Mesendoderm (in vitro differentiated cells): ENCODE data around the gene SOS1.

Experiments
- DNase-seq: peaks from one replicate; pipeline ENCODE4 v3.0.0; 2013
- H2AK5ac ChIP-seq: 2 replicates; pipeline ENCODE4 v1.6.1; 2013; ENCODE audit warnings: low read length, inconsistent platforms
- H2BK120ac ChIP-seq: 2 replicates; pipeline ENCODE4 v1.6.1; 2013; ENCODE audit warnings: low read depth, mild to moderate bottlenecking, low read length, moderate library complexity, mixed read lengths
- H2BK15ac ChIP-seq: replicated peaks from 2 replicates; pipeline ENCODE4 v1.6.1; 2013; ENCODE audit warnings: low read depth, mild to moderate bottlenecking, moderate library complexity
- H2BK5ac ChIP-seq: 2 replicates; pipeline ENCODE4 v1.6.1; 2013; ENCODE audit warnings: low read length, inconsistent platforms
- H3K18ac ChIP-seq: 2 replicates; pipeline ENCODE4 v1.6.1; 2013; ENCODE audit warnings: mild to moderate bottlenecking, low read length, mixed read lengths
- H3K23ac ChIP-seq: one replicate; pipeline ENCODE4 v1.6.1; 2013; ENCODE audit warnings: low read length
- H3K27ac ChIP-seq: 2 replicates; pipeline ENCODE4 v1.5.1; 2013; ENCODE audit warnings: low read depth, mild to moderate bottlenecking, inconsistent platforms, low read length, moderate library complexity
- H3K27me3 ChIP-seq: 2 replicates; pipeline ENCODE4 v1.6.1; 2013; ENCODE audit warnings: low read length, control low read depth, mild to moderate bottlenecking, inconsistent platforms; ENCODE audit not compliant: insufficient read depth, poor library complexity
- H3K36me3 ChIP-seq: 2 replicates; pipeline ENCODE4 v1.6.1; 2013; ENCODE audit warnings: low read length, inconsistent platforms; ENCODE audit not compliant: control insufficient read depth, insufficient read depth
- H3K4ac ChIP-seq: one replicate; pipeline ENCODE4 v1.6.1; 2013; ENCODE audit warnings: low read depth, mild to moderate bottlenecking, low read length, moderate library complexity
- H3K4me1 ChIP-seq: 2 replicates; pipeline ENCODE4 v1.6.1; 2013; ENCODE audit warnings: low read depth, low read length, inconsistent platforms; ENCODE audit not compliant: control insufficient read depth
- H3K4me2 ChIP-seq: 2 replicates; pipeline ENCODE4 v1.6.1; 2013; ENCODE audit warnings: low read length
- H3K4me3 ChIP-seq: 2 replicates; pipeline ENCODE4 v1.5.1; 2013; ENCODE audit warnings: mild to moderate bottlenecking, low read length
- H3K56ac ChIP-seq: one replicate; pipeline ENCODE4 v1.6.1; 2013; ENCODE audit warnings: low read length
- H3K79me1 ChIP-seq: 2 replicates; pipeline ENCODE4 v1.6.1; 2013; ENCODE audit warnings: low read length, inconsistent platforms
- H3K79me2 ChIP-seq: 2 replicates; pipeline ENCODE4 v1.6.1; 2013; ENCODE audit warnings: mild to moderate bottlenecking, low read length; ENCODE audit not compliant: control insufficient read depth, insufficient read depth
- H3K9ac ChIP-seq: 2 replicates; pipeline ENCODE4 v1.6.1; 2013; ENCODE audit warnings: low read length, inconsistent platforms
- H4K5ac ChIP-seq: one replicate; pipeline ENCODE4 v1.6.1; 2013; ENCODE audit warnings: low read length
- H4K8ac ChIP-seq: one replicate; pipeline ENCODE4 v1.6.1; 2013; ENCODE audit warnings: low read depth, mild to moderate bottlenecking, control low read depth, low read length, moderate library complexity
- WGBS: extraction: QIAGEN DNeasy Blood & Tissue Kit; methylation state at CpG from one replicate; pipeline ENCODE4 v1.1.7; 2013; ENCODE audit warnings: low lambda C conversion rate, missing lambda C conversion rate; ENCODE audit not compliant: insufficient coverage; ENCODE audit errors: extremely low coverage; 5-methylcytosine and 5-hydroxymethylcytosine counted together

SOS1 gene

GRCh38 chr2:39099870-39100728 lies 20.8 kb downstream of the SOS1 start:
- Histone ChIP-seq H3K36me3 (no peaks in the 10 kb centered on the region), H4K5ac (no peak overlapping the region), H3K56ac (no peak overlapping the region), H3K79me2 (peaks cover 26% of the 10 kb centered on the region), H3K4me3 (no peak overlapping the region), H2BK15ac (no peak overlapping the region), H3K18ac (no peak overlapping the region), H3K4me1 (no peaks in the 10 kb centered on the region), H3K79me1 (peaks cover 9% of the 10 kb centered on the region), H4K8ac (no peak overlapping the region), H2BK120ac (no peak overlapping the region), H2BK5ac (no peak overlapping the region), H3K27me3 (no peaks in the 10 kb centered on the region), H3K27ac (no peak overlapping the region), H3K4me2 (no peak overlapping the region), H3K4ac (no peak overlapping the region), H3K9ac (no peak overlapping the region), H2AK5ac (no peak overlapping the region), H3K23ac (no peak overlapping the region)
- DNase-seq, result no peak
- WGBS, result no CpG with 5 or more reads among the region's 7 CpGs

GRCh38 chr2:39099310-39099869 lies 21.5 kb downstream of the SOS1 start:
- no CpG with 5 or more reads among the region's 2 CpGs for WGBS
- Histone ChIP-seq H3K4me3 (no peak overlapping the region), H3K4me1 (no peaks in the 10 kb centered on the region), H3K23ac (no peak overlapping the region), H3K36me3 (no peaks in the 10 kb centered on the region), H3K27ac (no peak overlapping the region), H3K4ac (no peak overlapping the region), H3K4me2 (no peak overlapping the region), H3K56ac (no peak overlapping the region), H2BK15ac (no peak overlapping the region), H4K8ac (no peak overlapping the region), H3K9ac (no peak overlapping the region), H3K18ac (no peak overlapping the region), H3K27me3 (no peaks in the 10 kb centered on the region), H4K5ac (no peak overlapping the region), H3K79me2 (peaks cover 27% of the 10 kb centered on the region), H2BK120ac (no peak overlapping the region), H2BK5ac (no peak overlapping the region), H2AK5ac (no peak overlapping the region), H3K79me1 (peaks cover 8% of the 10 kb centered on the region)
- DNase-seq, result no peak

- H3K27me3 ChIP-seq, result no peaks in the 10 kb centered on the region
- H4K8ac ChIP-seq, result no peak overlapping the region
- no peaks in the 10 kb centered on the region for H3K36me3 ChIP-seq
- no peak overlapping the region for H3K4me2 ChIP-seq
- no peak overlapping the region for H2BK120ac ChIP-seq
- H3K79me1 ChIP-seq, result peaks cover 8% of the 10 kb centered on the region
- H3K23ac ChIP-seq, result no peak overlapping the region
- WGBS, result no CpG with 5 or more reads among the region's 1 CpG
- no peak overlapping the region for H3K4me3 ChIP-seq
- H3K4me1 ChIP-seq, result peaks cover 3% of the 10 kb centered on the region
- no peak overlapping the region for H4K5ac ChIP-seq
- H3K56ac ChIP-seq, result no peak overlapping the region
- H3K9ac ChIP-seq, result no peak overlapping the region
- H3K27ac ChIP-seq, result no peak overlapping the region
- no peak for DNase-seq
- no peak overlapping the region for H3K18ac ChIP-seq
- H3K4ac ChIP-seq, result no peak overlapping the region
- H3K79me2 ChIP-seq, result peaks cover 19% of the 10 kb centered on the region
- no peak overlapping the region for H2AK5ac ChIP-seq
- no peak overlapping the region for H2BK5ac ChIP-seq
- H2BK15ac ChIP-seq, result no peak overlapping the region
Measured at GRCh38 chr2:39095624-39096023, 25.2 kb downstream of the SOS1 start.

- no peak overlapping the region for H3K23ac ChIP-seq
- H3K4me1 ChIP-seq, result peaks cover 3% of the 10 kb centered on the region
- H3K27ac ChIP-seq, result no peak overlapping the region
- no peak overlapping the region for H4K5ac ChIP-seq
- WGBS, result no CpG with 5 or more reads among the region's 1 CpG
- H3K9ac ChIP-seq, result no peak overlapping the region
- H2BK15ac ChIP-seq, result no peak overlapping the region
- H2BK120ac ChIP-seq, result no peak overlapping the region
- H3K27me3 ChIP-seq, result no peaks in the 10 kb centered on the region
- H3K79me2 ChIP-seq, result peaks cover 14% of the 10 kb centered on the region
- H3K4ac ChIP-seq, result no peak overlapping the region
- H3K4me3 ChIP-seq, result no peak overlapping the region
- no peaks in the 10 kb centered on the region for H3K36me3 ChIP-seq
- H3K56ac ChIP-seq, result no peak overlapping the region
- no peak overlapping the region for H2BK5ac ChIP-seq
- H4K8ac ChIP-seq, result no peak overlapping the region
- H2AK5ac ChIP-seq, result no peak overlapping the region
- no peak overlapping the region for H3K18ac ChIP-seq
- peaks cover 6% of the 10 kb centered on the region for H3K79me1 ChIP-seq
- H3K4me2 ChIP-seq, result no peak overlapping the region
- DNase-seq, result no peak
Measured at GRCh38 chr2:39094717-39095363, 26.0 kb downstream of the SOS1 start.

GRCh38 chr2:39093218-39093898 lies 27.5 kb downstream of the SOS1 start:
- Histone ChIP-seq H2BK15ac (no peak overlapping the region), H3K4me2 (no peak overlapping the region), H2BK5ac (no peak overlapping the region), H3K4me1 (peaks cover 3% of the 10 kb centered on the region), H3K9ac (no peak overlapping the region), H3K36me3 (no peaks in the 10 kb centered on the region), H2AK5ac (no peak overlapping the region), H2BK120ac (no peak overlapping the region), H3K18ac (no peak overlapping the region), H3K4me3 (no peak overlapping the region), H3K56ac (no peak overlapping the region), H3K23ac (no peak overlapping the region), H4K8ac (no peak overlapping the region), H3K27me3 (no peaks in the 10 kb centered on the region), H4K5ac (no peak overlapping the region), H3K27ac (no peak overlapping the region), H3K79me1 (peaks cover 6% of the 10 kb centered on the region), H3K79me2 (peaks cover 14% of the 10 kb centered on the region), H3K4ac (no peak overlapping the region)
- no CpG with 5 or more reads among the region's 3 CpGs for WGBS
- DNase-seq, result peak; percentile 75
